Stimulated activated CD8-positive, alpha-beta memory T cell treated with anti-CD3 and anti-CD28 coated beads, Interleukin-12 subunit alpha, Interleukin-12 subunit beta, amount 100 ng/mL, for 24 hours (primary cell): ENCODE results near the gene TEX48.

Source experiments
- DNase-seq: peaks from one replicate; pipeline ENCODE4 v3.0.0-alpha.2; 2020; ENCODE audit errors: extremely low read depth

The TEX48 gene

DNA sequence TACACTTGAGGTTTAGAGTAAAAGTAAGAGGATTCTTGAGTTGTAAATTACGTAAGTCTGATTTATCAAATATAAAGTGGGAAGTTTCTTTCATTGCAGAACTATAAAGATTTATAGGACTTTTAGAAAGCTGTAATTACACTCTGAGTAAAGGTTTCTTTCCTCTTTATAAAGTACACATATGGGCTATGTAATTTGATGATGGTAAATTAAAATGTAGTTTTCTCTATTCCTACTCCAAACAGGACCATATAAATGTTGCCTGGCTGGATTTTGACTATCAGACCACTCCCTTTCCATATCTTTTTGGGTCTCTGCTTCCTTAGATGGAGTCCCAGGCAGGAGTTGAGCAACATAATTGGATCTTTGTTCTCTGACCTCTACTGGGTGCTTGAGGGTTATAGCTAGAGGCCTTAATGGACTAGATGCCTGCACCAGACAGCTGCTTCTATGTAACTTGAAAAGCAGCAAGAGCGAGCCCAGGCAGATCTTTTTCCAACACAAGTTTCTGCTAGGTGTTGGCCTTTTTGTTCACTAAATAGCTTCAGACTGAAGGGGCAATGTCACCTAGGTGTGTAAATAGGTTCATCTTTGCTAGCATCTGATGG, 11.4 kb upstream of the TEX48 start:
- no peak for DNase-seq

DNA sequence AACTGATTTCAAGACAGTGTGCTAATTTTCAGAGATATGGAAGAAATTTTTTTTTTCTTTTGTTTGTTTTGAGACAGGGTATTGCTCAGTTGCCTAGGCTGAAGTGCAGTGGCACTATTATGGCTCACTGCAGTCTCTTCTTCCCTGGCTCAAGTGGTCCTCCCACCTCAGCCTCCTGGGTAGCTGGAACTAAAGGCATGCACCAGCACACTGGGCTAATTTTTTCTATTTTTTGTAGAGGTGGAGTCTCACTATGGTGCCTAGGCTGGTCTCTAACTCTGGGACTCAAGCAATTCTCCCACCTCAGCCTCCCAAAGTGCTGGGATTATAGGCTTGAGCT, 9.9 kb upstream of the TEX48 start:
- DNase-seq, result no peak

DNA sequence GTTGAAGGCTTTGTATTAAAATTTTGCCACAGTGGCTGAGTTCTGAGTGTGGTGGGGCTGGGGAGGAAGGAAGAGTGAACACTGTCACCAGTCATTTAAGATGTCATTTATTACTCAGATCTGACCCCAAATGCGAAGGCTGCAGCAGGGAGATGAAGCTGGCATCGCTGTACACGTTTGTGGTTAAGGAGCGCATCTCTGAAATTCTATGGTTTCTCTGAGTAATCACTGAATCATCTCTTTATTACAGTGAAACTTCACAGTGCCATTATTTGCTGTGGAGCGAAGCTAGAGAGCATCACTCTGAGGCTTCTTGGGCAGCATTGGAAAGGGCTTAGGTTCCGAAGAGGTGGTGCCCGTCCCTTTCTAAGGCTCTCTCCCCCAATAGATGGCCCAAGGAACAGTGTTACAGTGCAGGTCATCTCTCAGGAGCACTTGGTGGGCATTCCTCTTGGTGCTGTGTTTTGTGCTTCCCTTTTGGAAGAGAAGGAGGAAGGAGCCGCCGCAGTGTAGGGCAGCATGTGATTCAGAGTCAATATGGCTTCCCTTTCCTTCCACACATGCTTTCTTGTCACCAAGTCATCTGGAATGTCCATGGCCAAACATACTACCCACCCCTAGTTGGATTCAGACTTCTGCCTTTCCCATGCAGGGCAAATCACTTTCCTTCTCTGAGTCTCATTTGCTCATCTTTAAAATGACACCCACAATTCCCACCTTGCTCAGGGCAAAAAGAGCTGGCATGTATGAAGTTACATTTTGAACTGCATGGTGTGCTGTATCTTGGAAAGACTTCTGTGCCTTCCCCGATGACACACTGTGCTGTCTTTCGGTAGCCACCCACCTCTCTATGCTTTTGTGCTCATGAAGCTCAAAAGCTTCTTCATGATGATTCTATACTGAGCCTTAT, 9.3 kb upstream of the TEX48 start:
- no peak for DNase-seq

DNA sequence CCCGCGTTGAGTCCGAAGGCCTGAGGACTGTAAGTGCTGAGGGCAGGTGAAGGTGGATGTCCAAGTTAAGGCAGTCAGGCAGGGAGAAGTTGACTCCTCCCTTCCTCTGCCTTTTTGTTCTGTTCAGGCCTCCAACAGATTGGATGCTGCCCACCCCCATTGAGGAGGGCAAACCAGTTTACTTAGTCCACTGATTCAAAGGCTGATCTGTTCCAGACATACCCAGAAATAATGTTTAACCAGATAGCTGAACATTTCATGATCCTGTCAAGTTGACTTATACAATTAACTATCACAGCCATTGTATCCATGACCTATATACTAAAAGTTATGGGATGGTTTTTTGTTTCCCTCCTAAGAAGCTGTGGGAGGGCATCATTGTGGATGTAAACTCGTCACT, 8.3 kb upstream of the TEX48 start:
- no peak for DNase-seq

DNA sequence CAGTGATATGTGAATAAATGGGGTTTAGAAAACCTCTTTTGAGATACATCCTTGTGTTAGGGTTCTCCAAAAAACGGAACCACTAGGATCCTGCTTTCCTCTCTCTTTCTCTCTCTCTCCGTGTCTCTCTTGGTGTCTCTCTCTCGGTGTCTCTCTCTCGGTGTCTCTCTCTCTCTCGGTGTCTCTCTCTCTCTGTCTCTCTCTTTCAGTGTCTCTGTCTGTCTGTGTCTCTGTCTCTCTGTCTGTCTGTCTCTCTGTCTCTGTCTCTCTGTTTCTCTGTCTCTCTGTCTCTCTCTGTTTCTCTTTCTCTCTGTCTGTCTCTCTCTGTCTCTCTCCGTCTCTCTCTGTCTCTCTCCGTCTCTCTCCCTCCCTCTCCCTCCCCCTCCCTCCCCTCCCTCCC, 7.8 kb upstream of the TEX48 start:
- no peak for DNase-seq

DNA sequence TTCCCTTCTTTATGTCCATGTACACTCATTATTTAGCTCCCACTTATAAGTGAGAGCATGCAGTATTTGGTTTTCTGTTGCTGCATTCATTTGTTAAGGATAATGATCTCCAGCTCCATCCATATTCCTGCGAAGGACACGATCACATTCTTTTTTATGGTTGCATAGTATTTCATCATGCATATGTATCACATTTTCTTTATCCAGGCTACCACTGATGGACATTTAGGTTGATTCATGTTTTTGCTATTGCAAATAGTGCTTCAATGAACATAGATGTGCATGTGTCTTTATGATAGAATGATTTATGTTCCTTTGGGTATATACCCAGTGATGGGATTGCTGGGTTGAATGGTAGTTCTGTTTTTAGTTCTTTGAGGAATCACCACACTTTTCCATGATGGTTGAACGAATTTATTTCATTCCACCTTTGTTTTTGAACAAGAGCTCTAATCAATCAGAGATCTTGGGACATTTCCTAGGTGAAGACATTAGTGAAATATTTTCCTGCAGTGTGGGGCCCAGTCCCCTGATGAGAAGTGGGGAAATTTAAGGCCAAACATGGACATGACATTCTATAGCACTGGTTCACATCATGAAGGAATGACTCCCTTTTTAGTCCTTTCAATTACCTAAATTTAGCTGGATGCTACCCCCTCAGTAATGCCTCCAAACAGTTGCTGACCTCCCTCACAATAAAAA, 7.1 kb upstream of the TEX48 start:
- DNase-seq, result no peak

DNA sequence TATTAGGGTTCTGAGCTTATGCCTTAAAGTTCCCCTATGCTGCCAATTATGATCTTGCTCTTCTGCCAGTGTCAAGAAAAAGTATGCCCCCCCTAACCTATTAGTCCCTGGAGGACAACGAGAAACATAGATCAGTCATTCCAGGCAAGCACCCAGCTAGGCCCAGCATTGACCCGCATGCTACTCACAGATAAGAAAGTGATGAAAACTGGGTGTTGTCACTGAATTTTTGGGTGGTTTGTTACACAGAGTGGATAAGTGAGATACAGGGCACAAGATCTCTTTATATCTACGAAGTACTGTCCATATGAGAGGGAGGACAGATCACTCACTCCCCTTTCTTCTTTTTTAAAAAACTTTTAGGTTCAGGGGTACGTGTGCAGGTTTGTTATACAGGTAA, 6.4 kb upstream of the TEX48 start:
- no peak for DNase-seq

DNA sequence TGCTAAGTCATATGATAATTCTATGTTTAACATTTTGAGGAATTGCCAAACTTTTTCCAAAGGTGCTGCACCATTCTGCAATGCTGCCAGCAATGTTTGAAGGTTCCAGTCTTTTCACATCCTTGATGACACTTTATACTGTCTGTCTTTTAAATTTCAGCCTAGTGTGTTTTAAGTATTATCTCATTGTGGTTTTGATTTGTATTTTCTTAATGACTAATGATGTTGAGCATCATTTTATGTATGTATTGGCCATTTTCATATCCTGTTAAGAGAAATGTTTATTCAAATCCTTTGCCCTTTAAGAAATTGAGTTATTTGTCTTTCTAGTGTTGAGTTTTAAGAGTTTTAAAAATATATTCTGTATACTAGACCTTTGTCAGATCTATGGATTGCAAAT, 5.0 kb upstream of the TEX48 start:
- DNase-seq, result no peak

DNA sequence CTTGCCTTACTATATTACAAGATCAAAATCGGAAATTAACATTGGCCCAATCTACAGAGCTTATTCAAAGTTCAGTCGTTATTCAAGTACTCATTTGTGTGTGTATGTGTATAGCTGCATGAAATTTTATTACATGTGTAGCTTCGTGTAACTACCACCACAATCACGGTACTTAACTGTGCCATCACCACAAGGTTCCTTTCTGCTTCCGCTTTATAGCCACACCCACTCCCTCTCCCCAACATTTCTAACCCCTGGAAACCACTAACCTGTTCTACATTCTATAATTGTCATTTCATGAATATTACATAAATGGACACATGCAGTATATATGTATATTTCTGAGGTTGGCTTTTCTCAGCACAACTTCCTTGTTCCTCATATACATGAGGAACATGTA, 4.0 kb upstream of the TEX48 start:
- no peak for DNase-seq

DNA sequence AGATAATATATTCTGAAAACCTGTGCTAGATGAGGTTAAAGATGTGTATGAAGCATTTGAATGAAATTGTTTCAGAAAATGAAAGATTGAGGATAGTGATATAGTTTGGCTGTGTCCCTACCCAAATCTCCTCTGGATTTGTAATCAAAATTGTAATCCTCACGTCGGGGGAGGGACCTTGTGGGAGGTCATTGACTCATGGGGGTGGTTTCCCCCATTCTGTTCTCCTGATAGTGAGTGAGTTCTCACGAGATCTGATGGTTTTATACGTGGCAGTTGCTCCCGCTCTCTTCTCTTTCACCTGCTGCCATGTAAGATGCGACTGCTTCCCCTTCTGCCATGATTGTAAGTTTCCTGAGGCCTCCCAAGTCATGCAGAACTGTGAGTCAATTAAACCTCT, 2.0 kb upstream of the TEX48 start:
- no peak for DNase-seq

DNA sequence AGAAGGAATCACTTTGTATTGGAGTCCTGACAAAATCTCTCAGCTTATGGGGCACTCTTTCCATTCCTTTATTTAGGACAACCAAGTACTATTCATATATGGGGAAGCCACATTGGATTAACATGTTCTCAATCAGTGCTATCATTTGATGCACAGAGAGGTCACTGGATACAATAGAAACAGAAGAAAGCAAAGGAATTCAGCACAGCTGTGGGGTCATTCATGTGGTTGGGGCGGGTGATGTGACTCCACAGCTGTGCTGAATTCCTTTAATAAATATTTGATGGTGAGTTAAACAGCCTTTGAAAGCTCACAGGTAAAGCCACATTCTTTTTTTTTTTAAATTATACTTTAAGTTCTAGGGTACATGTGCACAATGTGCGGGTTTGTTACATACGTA, 854 bp upstream of the TEX48 start:
- no peak for DNase-seq

DNA sequence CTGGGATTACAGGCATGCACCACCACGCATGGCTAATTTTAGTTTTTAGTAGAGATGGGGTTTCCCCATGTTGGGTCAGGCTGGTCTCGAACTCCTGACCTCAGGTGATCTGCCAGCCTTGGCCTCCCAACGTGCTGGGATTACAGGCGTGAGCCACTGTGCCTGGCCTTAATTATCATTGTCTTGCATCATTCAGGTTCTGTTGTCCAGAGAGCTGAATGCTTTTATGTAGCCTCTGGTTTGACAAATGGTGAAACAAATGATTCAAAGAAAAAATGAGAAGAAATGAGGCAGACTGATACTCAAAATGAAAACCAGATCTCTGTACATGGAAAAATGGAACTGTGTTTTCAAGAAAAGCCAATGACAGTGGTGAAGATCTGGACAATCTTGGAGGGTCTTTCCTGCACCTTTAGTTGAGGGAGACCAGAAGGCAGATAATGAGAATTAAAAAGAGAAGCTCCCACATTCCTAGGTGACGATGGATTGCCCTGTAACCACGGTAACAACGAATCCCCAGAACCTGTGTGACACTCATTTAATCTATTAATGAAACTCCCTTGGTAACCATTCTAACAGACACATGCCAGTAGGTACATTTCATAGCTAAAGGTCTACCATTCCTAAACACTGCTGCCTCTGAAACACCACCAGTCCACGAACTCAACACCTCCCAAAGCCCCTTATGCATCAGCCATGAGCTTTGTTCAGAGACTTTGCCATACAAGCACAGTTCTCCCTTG, 1.6 kb downstream of the TEX48 start:
- DNase-seq, result no peak

DNA sequence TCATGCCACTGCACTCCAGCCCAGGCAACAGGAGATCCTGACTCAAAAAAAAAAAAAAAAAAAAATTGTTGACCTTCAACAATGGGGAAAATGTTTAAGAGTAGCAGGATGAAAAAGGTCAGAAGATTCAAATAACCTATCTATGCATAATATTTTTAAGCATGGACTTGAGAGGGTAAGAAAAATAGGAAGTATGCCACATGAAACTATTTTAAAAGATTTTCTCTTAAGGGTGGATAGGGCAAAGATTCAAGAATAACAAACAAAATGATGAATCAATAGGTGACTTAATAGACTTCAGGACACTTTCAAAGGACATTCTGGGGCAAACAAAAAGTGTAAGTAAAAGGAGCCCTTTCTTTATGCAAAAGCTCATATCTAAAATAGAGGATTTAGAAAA, 3.2 kb downstream of the TEX48 start:
- DNase-seq, result no peak

DNA sequence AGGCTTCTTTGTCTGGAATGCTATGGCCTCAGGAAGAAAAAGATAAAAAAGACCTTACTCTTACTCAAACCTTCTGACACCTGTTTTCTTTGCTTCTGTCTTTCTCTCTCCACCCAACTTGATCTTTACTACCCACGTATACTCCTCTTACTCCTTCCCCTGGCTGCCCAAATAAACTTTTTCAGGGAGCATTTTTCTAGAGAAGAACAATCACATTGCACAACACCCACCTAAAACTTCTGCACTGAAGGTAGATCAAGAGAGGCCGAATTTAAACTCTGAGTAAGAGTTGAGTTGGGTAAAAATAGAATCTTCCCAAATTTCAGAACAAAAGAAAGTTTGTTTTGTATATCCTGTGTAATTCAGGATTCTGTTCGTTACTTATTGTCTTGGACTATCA, 3.9 kb downstream of the TEX48 start:
- DNase-seq, result no peak

DNA sequence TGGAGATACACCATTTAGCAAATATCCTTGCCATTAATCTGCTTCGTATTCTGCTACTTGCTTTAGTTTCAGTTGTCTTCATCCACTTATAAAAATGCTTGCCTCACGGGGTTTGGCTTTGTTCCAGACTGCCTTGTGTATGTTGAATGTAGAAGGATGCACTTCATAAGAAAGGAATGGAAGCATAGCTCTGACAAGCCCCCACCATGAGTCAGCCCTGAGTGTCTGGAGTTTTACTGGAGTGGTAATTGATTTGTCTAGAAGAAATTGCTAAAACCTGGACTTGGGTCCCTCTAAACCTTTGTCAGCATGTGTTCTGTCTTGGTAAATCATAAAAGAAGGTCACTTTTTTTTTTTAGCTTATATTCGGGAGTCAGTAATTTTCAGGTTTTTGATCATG, 4.6 kb downstream of the TEX48 start:
- DNase-seq, result no peak

DNA sequence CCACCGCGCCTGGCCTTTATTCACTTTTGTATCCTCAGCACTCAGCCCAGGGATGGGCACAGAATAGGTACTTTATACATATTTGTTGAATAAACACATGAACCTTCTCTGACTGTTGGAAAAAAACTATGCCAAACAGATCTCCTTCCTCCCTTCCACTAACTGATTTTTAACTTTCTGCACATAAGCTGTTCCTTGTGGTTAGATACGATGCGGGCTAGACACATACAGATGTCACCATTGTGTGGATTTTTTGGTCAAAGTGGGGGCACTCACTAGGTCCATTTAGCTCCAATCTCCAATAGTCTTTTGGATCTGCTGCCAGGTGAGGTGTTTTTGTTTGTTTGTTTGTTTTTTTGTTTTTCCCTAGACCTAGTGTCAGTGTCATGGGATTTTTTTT, 5.1 kb downstream of the TEX48 start:
- DNase-seq, result no peak

DNA sequence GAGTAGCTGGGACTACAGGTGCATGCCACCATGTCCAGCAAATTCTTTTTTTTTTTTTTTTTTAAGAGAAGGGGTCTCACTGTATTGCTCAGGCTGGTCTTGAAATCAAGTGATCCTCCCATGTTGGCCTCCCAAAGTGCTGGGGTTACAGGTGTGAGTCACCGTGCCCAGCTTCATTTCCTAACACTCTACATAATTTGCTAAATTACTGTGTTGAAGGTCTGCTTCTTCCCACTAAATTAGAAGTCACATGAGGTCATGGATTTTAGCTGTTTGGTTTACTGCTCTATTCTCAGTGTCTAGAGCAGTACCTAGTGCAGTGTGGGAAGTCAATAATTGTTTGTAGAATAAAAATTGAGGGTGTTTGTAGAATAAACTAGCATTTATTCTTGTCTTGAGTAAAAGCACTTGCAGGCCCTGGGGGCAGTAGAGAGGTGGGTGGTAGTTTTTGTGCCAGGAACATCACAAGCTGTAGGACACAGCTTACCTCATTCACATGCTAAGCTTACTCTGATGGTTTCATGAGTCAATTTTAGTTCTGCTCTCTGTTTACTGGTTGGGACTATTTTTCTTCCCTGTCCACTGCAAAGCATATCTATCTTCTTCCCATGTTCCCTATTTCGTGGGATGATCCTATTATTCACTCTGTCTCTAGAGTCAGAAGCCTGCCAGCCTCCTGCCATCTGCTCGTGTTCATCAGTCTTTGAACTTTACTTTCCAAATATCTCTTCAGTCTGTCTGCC, 7.0 kb downstream of the TEX48 start:
- DNase-seq, result no peak

DNA sequence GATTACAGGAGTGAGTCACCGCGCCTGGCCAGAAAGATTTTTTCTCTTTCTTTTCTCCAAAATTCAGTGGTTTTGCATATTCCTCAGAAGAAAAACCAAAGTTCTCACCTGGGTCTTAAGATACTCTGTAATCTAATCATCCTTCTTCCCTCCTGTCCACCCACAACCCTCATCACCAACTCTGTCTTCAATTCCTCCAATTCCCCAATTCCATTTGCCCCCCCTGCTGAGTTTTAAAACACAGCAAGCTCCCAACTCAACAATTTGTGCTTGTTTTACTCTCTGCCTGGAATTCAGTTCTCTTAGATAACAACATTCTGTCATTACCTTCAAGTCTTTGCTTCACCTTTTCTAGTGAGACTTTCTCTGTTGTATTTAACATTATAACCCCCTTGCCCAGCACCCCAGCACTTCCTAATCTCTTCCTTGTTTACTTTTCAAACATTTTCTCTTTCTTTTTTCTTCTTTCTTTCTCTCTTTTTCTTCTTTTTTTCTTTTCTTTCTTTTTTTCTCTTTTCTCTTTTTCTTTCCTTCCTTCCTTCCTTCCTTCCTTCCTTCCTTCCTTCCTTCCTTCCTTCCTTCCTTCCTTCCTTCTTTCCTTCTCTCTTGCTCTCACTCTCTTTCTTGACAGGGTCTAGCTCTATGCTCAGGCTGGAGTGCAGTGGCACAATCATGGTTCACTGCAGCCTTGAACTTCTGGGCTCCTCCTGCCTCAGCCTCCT, 7.8 kb downstream of the TEX48 start:
- no peak for DNase-seq

DNA sequence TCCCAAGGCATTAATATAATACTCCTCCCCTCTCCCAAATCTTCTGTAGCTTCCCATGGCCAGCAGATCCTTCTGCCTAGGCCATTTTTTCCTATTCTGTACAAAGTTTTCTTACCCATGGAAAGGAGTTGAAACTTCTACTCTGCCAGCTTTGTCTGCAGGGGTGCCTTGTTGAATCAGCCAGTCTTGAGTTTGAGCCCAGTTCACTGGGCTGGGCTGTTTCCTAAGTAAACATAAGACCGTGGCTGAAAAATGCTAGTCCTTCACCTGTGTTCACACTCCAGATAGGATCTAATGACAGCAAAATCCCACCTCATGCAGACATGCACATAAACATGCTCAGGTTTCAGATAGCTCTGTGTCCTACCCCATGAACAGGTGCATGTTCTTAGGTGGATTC, 10.4 kb downstream of the TEX48 start:
- no peak for DNase-seq

DNA sequence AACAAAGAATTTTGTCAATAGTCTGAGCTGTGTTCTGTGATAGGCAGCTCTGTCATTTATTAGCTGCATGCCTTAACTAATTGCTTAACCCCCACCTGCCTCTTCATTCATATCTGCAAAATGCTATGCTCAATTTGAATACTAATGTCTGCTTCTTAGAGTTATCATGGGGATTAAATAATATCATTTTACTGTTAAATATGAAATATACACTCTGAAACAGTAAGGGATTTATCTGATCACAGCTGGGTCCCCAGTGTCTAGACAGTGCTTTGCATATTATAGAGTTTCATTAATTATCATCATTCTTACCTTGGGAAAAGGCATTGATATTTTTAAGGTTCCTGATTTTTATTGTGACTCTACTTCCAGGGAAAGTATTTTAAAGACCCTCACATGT, 12.0 kb downstream of the TEX48 start:
- DNase-seq, result no peak

DNA sequence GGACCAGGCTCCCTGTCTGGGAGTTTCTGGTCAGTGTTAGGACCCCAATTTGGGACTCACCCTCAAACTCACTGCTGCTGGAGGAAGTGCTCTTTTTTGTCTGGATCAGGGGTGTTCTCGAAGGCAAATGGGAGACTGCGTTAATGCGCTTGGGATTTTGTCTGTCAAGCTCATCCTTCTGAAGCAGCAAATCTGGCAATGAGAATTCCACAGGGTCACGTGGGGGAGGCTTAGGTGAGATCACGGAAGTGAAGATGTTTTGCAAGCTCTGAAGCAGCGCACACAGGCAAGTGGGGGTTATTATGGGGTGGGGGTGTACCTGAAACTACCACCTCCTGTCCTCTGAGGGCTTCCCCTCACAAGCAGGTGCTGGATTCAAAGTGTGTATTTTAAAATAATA, 13.8 kb downstream of the TEX48 start:
- DNase-seq, result no peak
